Left ventricle myocardium superior (tissue), 1 donor: ENCODE results near the gene ADGB. TPM values are rescaled to one million over a fixed set of nuclear protein-coding genes. Genes with fewer than 3 reads are reported as not detected.
"Not testable (repeated sequence)": the region's sequence is repeated elsewhere in the genome, so short reads cannot be mapped to it uniquely, and the experiment has no call there.

Experiments
- ATAC-seq: fragments of 200-7000 bp; cut with Tn5 transposase; one replicate; pipeline ENCODE4 v1.9.1; 2020; ENCODE audit warnings: mild to moderate bottlenecking, moderate library complexity
- DNase-seq: peaks from one replicate; pipeline ENCODE4 v3.0.0-alpha.2; 2020
- intact Hi-C: fragments of 100-400 bp; cut with micrococcal nuclease; formaldehyde crosslinking; loops from one replicate; pipeline ENCODE4 v1.11.0; 2022
- long read RNA-seq: library from polyadenylated mRNA; unstranded; transcript quantifications from one replicate; pipeline ENCODE4 v2.0.0, GENCODE V29; 2021
- total RNA-seq: library from RNA; stranded (reverse); fragmentation: NEBNext Ultra II Directional; extraction: Animal tissue kit (Norgen Biotek cat#: 25700); gene quantifications from one replicate; pipeline ENCODE4 v1.2.1, GENCODE V29; 2021
- donor health status: DM: no; HTN: yes; CAD: no; lungs with severe emphysema.

Gene ADGB
- total RNA-seq = not detected
- long read RNA-seq = 0 reads

- intact Hi-C loops = no loop called here
- DNase-seq = peak; percentile 82
- peak; percentile 95 for ATAC-seq
Observed at GRCh38 chr6:146598772-146599405, at the start of gene ADGB. Gene ADGB (plus strand): TSS chr6:146598972. CDS start chr6:146599041, 69 bp downstream.

GRCh38 chr6:146550911-146551310 lies 47.9 kb upstream of the ADGB start:
- no peak for DNase-seq
- peak; percentile 70 for ATAC-seq
- intact Hi-C loops = no loop called here

- ATAC-seq = no peak
- DNase-seq = no peak
- intact Hi-C loops = no loop called here
Observed at GRCh38 chr6:146551545-146551944, 47.2 kb upstream of the ADGB start.

- ATAC-seq (no peak), DNase-seq (no peak)
- intact Hi-C loops = no loop called here
Observed at GRCh38 chr6:146553377-146554135, 45.2 kb upstream of the ADGB start.

GRCh38 chr6:146560607-146561006 lies 38.2 kb upstream of the ADGB start:
- no peak for DNase-seq
- intact Hi-C loops = no loop called here
- no peak for ATAC-seq

- DNase-seq, intact Hi-C loops, ATAC-seq: not testable (repeated sequence)
Observed at GRCh38 chr6:146566661-146567060, 32.1 kb upstream of the ADGB start.

- DNase-seq, ATAC-seq, intact Hi-C loops: not testable (repeated sequence)
Observed at GRCh38 chr6:146568619-146569018, 30.2 kb upstream of the ADGB start.

- DNase-seq (no peak), ATAC-seq (no peak)
- intact Hi-C loops = no loop called here
Observed at GRCh38 chr6:146574211-146574610, 24.6 kb upstream of the ADGB start.

- intact Hi-C loops = no loop called here
- no peak for DNase-seq
- ATAC-seq = no peak
Observed at GRCh38 chr6:146578054-146578453, 20.7 kb upstream of the ADGB start.

GRCh38 chr6:146581968-146582367 lies 16.8 kb upstream of the ADGB start:
- ATAC-seq (no peak), DNase-seq (no peak)
- intact Hi-C loops = no loop called here

- DNase-seq = no peak
- ATAC-seq = peak; percentile 37
- intact Hi-C loops = no loop called here
Observed at GRCh38 chr6:146582857-146583256, 15.9 kb upstream of the ADGB start.

- DNase-seq (no peak), ATAC-seq (no peak)
- intact Hi-C loops = no loop called here
Observed at GRCh38 chr6:146583966-146584365, 14.8 kb upstream of the ADGB start.

- intact Hi-C loops = no loop called here
- DNase-seq = no peak
- no peak for ATAC-seq
Observed at GRCh38 chr6:146587459-146587858, 11.3 kb upstream of the ADGB start.

GRCh38 chr6:146590492-146590891 lies 8.3 kb upstream of the ADGB start:
- DNase-seq (no peak), ATAC-seq (no peak)
- intact Hi-C loops = no loop called here

- intact Hi-C loops = no loop called here
- DNase-seq (no peak), ATAC-seq (no peak)
Observed at GRCh38 chr6:146592451-146592850, 6.3 kb upstream of the ADGB start.

- ATAC-seq (peak; percentile 59), DNase-seq (no peak)
- intact Hi-C loops = no loop called here
Observed at GRCh38 chr6:146593986-146594385, 4.8 kb upstream of the ADGB start.

GRCh38 chr6:146594495-146594894 lies 4.3 kb upstream of the ADGB start:
- no peak for DNase-seq
- intact Hi-C loops = no loop called here
- peak; percentile 69 for ATAC-seq

GRCh38 chr6:146595972-146596731 lies 2.6 kb upstream of the ADGB start:
- ATAC-seq = peak; percentile 70
- intact Hi-C loops = no loop called here

GRCh38 chr6:146601352-146601751 lies 2.6 kb downstream of the ADGB start:
- intact Hi-C loops = no loop called here
- DNase-seq = no peak
- ATAC-seq = no peak

More at GRCh38 chr6:146595972-146596731, 2.6 kb upstream of the ADGB start:
- no peak for DNase-seq

GRCh38 chr6:146602526-146602925 lies 3.8 kb downstream of the ADGB start:
- DNase-seq = no peak
- intact Hi-C loops = no loop called here
- ATAC-seq = no peak
